GM19099 (cell line): ENCODE data around the gene ATF6.

Experiments
- POLR2A ChIP-seq: IDR thresholded peaks from 3 replicates; pipeline ENCODE4 v1.6.1; 2011; ENCODE audit warnings: low read depth; ENCODE audit not compliant: insufficient read length; ENCODE audit errors: extremely low read depth

Gene ATF6

DNA sequence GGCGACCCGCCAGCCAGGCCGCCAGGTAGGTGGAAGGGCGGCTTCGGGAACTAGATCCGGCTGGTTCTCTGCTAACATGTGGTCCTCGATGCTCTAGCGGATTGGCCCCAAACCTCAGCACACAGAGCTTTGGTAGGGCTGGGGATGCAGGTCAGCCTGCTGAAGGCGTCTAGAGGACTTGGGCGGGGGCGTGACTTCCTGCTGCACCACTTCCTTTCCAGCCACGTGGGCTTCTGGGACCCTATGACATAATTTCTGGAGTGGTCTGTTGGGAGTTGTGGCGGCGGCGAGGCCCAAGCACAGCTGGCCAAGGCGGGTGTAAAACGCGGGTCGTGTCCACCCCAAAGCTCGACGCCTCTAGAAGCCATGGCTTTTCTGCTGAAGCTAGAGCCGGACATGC, 124.5 kb downstream of the ATF6 start:
- no peak for TF ChIP-seq POLR2A

DNA sequence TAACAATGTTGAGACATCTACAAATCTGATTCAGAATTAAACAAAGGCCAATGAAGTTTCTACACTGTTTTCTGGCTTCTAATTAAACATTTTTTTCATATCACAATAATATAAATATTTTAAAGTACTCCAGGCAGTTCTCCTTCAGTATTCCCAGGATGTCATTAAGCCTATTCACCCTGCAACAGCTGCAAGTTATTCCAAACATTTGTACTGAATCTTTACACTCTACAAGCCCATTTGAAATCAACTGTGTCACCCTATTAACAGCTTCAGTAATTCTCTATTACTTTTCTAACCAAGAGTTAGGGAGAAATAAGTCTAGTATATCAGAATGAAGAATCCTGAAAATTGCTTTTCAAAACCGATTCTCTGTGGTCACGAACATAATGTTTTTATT, 133.0 kb downstream of the ATF6 start:
- no peak for TF ChIP-seq POLR2A

DNA sequence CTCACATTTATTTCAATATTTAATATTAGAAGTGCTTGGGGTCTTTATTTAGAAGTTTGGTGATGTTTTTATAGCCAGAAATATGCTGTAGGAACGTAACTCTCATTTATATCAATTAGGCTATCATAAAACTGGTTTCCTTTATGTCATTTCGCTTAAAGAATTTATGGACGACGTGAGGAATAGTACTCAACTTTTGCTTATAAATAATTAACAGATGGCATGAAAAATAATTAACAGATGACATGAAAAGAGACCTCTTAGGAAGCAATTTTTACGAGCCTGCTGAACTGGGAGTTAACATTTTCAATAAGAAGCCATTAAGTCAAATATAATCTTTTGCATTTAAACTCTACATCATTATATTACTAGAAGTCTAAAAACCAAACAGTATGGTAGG, 134.0 kb downstream of the ATF6 start:
- no peak for TF ChIP-seq POLR2A

DNA sequence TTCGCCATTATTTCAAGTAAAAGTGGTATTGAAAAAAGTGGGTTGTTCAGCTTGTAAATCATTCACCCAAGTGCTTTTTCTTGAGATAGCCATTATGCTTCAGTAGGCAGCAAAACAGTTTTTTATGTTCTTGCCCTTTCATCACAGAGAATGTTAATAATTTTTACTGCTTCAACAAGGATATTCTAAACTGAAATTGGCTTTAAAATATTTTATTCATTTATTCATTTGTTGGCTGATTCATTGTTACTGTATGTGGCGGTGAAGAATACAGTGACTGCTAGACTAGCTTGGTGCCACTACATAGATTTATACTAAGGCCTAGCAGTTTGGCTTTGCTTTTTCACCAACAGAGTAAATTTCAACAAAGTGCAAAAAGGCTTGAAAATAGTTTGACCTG, 136.1 kb downstream of the ATF6 start:
- no peak for TF ChIP-seq POLR2A

DNA sequence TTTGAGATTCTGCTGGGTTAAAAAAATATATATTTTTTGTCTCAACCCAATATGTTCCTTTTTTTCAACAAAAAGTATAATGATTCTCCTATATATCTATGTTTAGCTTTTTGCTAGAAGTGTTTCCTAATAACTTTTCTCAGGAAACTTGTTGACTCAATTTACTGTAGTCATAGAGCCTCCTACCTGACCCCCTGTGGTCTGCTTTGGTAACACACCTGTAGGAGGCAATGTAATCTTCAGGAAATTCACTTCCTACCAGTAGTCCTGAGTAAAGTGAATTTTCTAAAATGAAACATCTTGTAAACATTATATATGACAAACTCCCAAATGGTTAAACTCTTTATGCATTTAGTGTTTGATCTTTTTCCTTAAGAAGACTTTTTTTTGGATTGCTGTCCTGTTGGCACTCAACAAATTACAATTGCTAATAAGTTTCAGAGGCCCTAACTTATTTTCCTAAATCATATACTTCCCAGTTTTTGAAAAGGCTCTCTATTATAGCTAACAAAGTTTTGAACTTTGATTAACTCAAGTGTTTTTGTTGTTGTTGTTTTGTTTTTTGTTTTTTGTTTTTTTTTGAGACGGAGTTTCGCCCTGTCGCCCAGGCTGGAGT, 139.3 kb downstream of the ATF6 start:
- TF ChIP-seq POLR2A: no peak

DNA sequence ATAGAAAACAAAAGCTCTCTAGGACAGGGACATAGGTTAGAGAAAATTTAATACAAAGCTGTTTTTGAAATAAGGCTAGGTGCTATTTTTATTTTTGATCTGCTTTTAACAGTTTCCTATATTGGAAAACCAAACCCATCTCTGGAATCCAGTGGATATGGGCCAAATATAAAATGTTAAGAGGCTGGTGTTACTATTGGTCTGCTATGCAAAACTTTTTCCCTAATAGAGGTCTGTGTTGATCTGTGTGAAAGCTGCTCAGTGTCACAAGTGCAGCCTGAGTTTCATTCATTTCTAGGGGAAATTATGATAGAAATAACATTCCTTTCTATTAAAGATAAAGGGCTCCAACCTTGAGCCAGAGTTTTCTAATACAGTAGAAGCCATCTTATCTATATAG, 141.1 kb downstream of the ATF6 start:
- no peak for TF ChIP-seq POLR2A

DNA sequence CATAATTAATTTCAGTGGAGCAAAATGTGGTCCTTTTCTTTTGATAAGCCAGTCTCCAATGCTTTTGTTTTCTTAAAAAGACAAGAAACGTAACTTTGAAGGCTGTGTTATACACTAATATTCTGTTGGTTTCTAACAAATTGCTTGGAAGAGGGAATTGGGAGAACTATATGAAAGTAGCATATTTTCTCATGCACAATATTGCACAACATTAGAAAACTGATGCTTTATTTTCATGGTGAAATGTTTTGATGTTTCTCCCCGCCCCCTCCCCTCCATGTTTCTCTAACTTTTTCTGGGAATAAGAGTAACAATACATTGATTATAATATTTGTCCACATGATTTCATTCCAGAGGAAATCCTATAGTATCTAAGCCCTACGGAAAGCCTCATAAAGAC, 142.1 kb downstream of the ATF6 start:
- TF ChIP-seq POLR2A: no peak

DNA sequence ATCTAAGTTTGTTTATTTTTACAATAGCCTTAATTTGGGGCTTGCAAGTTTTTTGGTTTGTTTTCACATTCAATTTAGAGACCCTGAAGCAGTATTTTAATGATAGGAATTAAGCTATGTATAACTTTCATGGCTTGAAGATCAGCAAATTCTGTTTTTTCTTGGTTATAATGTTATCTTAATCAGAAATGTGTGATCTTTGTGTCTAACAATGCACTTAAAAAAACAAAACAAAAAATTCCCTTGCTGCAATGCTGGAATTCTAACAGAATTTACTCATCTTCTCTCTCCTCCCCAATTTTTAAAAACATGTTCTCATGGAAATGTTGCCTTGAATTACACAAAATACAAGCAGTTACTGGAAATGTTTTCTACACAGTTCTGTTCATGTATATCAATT, 144.5 kb downstream of the ATF6 start:
- TF ChIP-seq POLR2A: no peak

DNA sequence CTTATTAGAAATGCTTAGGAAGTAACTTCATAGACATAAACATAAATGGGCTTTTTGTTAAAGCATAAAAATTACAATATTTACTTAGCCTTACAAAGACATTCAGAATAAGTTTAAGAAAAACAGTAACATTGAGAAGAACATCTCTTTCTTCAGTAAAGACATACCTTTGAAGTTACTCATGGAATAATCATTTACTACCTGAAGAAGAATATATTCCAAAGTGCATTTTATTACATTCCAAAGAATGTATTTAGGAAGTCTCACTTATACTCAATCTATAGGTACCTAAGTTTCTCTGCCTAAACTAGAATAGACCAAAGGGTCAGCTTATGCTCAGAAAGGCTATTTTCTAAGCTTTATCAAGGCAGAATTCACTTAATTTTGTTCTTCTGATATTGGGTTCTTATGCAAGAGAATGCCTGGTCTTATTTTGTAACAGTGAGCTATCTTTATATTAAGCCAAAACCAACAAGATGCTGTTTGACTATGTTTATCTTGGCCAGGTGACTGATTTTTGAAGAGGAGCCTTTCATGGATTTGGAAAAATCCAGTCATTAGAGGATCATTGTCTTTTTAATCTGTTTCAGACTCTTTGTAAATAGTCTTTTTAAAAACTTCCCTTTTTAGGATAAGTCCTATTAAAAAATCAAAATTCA, 147.5 kb downstream of the ATF6 start:
- TF ChIP-seq POLR2A: no peak

DNA sequence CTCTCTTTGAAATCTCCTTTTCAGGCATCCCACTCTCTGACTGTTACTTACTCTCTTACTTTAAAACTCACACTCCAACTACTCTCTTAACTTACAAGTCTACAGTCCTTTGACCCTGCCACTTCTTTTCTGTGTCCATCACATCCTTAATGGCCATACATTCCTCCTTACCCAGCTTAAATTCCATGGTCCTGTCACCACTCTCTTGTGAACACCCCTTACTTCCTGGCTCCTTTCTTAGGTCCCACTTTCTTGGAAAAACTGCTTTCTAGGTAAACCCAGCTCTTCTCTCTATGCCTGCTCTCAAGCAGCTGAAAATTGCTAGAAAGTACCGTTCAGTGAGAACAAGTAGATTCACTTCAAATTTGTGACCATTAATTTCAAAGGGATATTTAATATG, 148.5 kb downstream of the ATF6 start:
- no peak for TF ChIP-seq POLR2A

DNA sequence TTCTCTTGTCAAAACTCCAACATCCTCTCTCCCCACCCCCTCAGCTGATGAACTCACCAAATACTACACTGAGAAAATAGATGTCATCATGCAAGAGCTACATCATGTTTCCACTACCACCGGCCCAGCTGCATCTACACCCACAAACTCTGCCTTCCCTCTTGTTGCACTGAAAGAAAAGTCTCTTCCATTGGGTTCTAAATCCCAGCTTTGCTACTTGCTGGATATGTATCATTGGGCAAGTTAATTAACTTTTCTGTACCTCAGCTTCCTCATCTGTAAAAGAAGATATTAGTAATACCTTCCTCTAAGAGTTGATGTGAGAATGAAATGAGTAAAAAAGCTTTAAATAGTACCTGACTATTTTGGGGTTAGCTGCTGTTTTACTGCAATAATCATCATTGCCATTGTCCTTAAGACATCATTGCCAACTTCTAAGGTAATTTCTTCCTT, 149.0 kb downstream of the ATF6 start:
- TF ChIP-seq POLR2A: no peak

DNA sequence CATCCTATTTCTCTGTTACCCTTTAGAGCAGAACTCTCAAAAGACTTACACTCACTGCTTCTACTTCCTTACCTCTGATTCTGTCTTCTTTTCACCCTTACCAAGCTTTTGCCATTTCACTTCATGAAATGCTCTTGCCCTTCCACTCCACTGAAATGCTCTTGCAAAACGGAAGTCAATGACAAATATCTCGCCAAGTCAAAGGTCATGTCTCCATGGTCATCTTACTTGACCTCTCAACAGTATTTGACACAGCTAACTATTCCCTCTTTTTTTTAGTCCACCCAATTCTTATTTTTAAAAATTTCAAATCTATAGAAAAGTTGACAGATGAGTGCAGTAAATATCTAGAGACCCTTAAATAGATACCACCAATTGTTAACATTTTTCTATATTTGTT, 149.9 kb downstream of the ATF6 start:
- TF ChIP-seq POLR2A: no peak

DNA sequence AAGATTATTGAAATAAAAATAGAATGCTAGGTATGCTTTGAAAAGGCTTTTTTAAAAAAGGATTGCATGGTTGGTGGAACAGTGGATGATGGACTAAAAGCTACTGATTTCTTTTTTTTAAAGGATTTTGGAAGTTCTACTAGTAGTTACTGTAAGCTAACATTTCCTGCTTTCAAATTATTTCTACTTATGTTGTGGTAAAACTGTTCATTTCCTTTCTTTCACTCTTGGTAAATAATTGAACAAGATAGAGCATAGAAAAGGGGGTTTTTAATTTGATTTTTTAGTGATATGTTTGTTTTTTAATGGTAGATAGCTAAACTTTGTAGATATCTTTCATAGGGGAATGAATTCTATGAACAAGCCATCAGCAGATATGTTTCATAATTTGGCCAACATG, 153.1 kb downstream of the ATF6 start:
- no peak for TF ChIP-seq POLR2A

DNA sequence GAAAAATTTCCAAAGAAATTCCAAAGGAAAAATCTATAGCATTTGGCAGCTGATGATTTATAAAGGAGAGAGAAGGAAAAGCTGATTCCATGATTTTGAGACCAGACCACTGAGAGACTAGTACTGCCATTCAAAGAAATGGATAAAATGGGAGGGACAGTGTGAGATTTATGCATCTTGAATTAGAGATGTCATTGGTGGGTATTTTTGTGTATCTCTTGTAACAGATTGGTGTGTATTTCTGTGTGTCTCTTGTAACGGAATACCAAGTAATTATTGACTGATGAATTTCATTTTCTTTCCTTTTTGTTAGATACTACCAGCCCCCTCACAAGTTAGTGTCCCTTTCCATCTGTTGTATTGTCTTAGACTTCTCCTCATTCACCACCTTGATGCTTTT, 155.4 kb downstream of the ATF6 start:
- TF ChIP-seq POLR2A: no peak

DNA sequence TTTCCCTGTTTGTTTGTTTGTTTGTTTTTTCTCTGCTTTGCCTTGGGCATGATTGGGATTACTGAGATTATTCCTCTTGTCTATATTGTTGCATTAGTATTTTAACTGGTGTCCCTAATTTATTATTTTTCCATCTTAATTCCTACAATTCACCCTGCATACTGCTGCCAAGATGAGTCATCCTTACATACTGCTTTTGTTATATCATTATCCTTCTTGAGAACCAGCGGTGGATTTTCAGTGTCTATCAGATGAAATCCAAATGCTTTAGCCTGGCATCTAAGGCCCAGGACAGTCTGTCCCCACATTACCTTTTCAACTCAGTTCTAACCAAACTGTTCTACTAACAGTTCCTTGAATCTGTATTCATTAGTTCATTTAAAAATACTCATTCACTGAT, 155.9 kb downstream of the ATF6 start:
- TF ChIP-seq POLR2A: no peak

DNA sequence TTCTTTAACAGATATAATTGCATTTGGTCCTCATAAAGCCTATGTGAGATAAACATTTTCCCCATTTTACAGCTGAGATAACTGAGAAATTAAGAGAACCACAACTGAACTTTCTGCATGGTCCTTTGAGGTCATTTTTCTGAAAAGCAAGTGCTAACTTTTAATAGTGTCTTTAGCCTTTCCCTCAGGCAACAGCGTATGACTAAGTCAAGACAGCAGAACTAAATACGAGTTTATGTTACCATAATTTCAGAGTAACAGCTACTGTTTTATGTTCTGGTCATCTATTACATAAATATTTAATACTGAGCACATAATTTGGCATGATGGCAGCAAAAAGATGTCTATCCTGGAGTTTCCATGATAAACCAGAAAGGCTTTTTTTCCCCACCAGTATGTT, 161.9 kb downstream of the ATF6 start:
- no peak for TF ChIP-seq POLR2A

DNA sequence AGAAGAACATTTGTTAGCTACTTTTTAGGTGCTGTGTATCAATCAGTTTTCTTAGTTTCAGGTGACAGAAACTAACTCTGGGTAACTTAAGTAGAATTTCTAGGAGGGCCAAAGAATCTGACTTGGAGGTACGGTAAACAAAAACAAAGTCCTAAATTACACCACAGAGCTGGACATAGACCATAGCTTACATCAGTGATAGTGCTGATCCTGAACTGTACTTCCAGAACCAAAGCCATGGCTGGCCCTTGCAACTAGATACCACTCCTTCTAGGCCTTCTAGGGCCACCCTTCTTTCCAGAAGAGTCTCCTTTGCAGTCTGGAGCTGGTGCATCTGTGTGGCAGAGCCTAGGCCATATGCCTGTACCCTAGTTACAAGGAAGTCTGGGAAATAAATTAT, 163.0 kb downstream of the ATF6 start:
- TF ChIP-seq POLR2A: no peak

DNA sequence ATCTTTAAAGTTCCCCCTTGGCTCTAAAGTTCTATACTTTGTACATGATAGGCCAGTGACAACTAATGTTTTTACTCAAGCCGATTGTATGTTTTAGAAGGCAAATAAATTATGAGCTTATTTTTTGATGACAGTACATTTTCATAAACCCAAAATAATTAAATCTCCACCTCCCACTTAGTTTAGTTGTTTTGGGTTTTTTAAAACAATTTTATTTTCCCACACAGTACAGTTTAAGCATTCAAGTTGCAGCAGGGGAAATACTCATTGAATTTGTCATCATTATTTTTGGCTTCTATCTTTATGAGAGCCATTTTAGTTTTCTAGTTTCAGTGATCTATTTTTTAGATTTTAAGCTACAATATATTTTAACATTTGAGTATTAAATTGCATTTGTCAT, 163.9 kb downstream of the ATF6 start:
- TF ChIP-seq POLR2A: no peak

DNA sequence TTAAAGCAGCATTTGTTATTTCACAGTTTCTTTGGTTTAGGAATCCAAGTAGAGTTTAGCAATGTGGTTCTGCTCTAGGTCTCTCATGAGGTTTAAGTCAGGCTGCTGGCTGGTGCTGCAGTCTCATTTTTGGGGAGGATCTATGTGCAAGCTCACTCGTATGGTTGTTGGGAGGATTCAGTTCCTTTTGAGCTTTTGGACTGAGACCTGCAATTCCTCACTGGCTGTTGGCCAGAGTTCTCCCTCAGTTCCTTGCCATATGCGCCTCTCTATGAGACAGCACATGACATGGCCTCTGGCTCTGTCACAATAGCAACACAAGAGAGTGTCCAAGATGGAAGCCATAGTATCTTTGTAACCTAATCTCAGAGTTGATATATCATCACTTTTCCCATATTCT, 166.5 kb downstream of the ATF6 start:
- TF ChIP-seq POLR2A: no peak
